ENCODE data around the gene PKDCC. TPM values are rescaled to one million over a fixed set of nuclear protein-coding genes. Genes with fewer than 3 reads are reported as not detected.

PKDCC gene
- total and polyA plus RNA-seq, 10 of the 15 experiments (the other 5 are each of a cell fraction or from before 2014, with no cell fraction given), result 0.13 to 10.2 (median 2.3) TPM

GRCh38 chr2:42099438-42100173 lies 51.8 kb downstream of the PKDCC start:
- Histone ChIP-seq H3K4me3 (no peak overlapping the region), H3K79me2 (ENCODE audit: control insufficient read depth, insufficient read depth, low read length) (peaks cover 2% of the 10 kb centered on the region; the same call in 1 of the 2 replicates), H3K9me3 (replicated peaks; ENCODE audit: control insufficient read depth, insufficient read depth, low read length) (no peaks in the 10 kb centered on the region; the same call in 2 of the 3 replicates), H2AFZ (ENCODE audit: control insufficient read depth, low read depth, low read length) (peak overlapping the region; percentile 3), H3K4me1 (ENCODE audit: control insufficient read depth, insufficient read depth, low read length) (peaks cover 68% of the 10 kb centered on the region), H3K36me3 (ENCODE audit: control insufficient read depth in 2 of 2, insufficient read depth in 2 of 2, low read length in 1 of 2) (no peaks in the 10 kb centered on the region), H3K27me3 (replicated peaks in 1 of 2; ENCODE audit: control insufficient read depth in 2 of 2, insufficient read depth in 2 of 2, low read length in 1 of 2) (no peaks in the 10 kb centered on the region), H3K27ac (ENCODE audit: control insufficient read depth, insufficient read depth) (peak overlapping the region; percentile 48; the same call in 1 of the 2 replicates), H3K4me2 (ENCODE audit: control insufficient read depth, insufficient read depth) (peak overlapping the region; percentile 49), H3K9ac (ENCODE audit: control insufficient read depth, insufficient read depth, low read length) (no peak overlapping the region; the same call in 1 of the 2 replicates), H4K20me1 (ENCODE audit: control insufficient read depth, insufficient read depth) (no peaks in the 10 kb centered on the region)
- CTCF ChIA-PET, result interaction anchor here (0.6 to 11.9 kb wide), 7 partner anchors 28 to 401 kb away, joined by 3 to 186 read pairs (median 23); no protein-coding TSS in a partner anchor
- no TSS peak for BruUV-seq (replicated peaks)
- ATAC-seq (no peak), FAIRE-seq (peak; percentile 59), DNase-seq (ENCODE audit: low read depth, low spot score) (no peak)
- TF ChIP-seq ZBED1 (IDR thresholded peaks at IDR 0.05; ENCODE audit: borderline replicate concordance) (0 out of 2 replicates have a peak, but pooled peaks have one; percentile 20), IRF4 (IDR thresholded peaks at IDR 0.05; ENCODE audit: low read depth, low read length) (0 out of 2 replicates have a peak, but pooled peaks have one; percentile 4), EED (IDR thresholded peaks at IDR 0.05; ENCODE audit: low read depth) (peak; percentile 35; the same call in 1 of the 2 replicates), FOXK2 (IDR thresholded peaks at IDR 0.05) (no peak), FOXM1 (IDR thresholded peaks at IDR 0.05; ENCODE audit: low read depth, low read length) (no peak), SMARCA5 (IDR thresholded peaks at IDR 0.05) (peak; percentile 61; the same call in 1 of the 2 replicates), ETV6 (conservative IDR thresholded peaks at IDR 0.05 in 1 of 2, IDR thresholded peaks at IDR 0.05 in 1 of 2; ENCODE audit: borderline replicate concordance in 1 of 2, low read depth in 1 of 2) (peak in 1 of 2 experiments; percentile 91; a peak in 2 of 4 replicates), HDAC2 (IDR thresholded peaks at IDR 0.05) (no peak), CREM (IDR thresholded peaks at IDR 0.05; ENCODE audit: low read depth) (0 out of 2 replicates have a peak, but pooled peaks have one; percentile 4)
- SMC1A ChIA-PET (ENCODE audit: uncharacterized antibody, unreplicated experiment), result interaction anchor here (0.6 to 7.5 kb wide), 16 partner anchors 10 to 260 kb away, joined by 3 to 95 read pairs (median 4); no protein-coding TSS in a partner anchor
- POLR2A ChIA-PET, result interaction anchor here (1.1 to 2.1 kb wide), 2 partner anchors 72 to 96 kb away, joined by 5 to 6 read pairs; no protein-coding TSS in a partner anchor
- 81% methylated on average over 6 of the region's 6 CpGs for WGBS (ENCODE audit: insufficient coverage, insufficient replicate concordance, low lambda C conversion rate, missing lambda C conversion rate)
- RAD21 ChIA-PET (ENCODE audit: unreplicated experiment), result interaction anchor here (0.8 to 7.2 kb wide), 5 partner anchors 72 to 229 kb away, joined by 3 to 64 read pairs (median 4); no protein-coding TSS in a partner anchor
- intact Hi-C loops (cut with micrococcal nuclease; ENCODE audit: unreplicated experiment) (no loop called here), in situ Hi-C loops (cut with MboI) (loop anchor here (5.0 to 10.0 kb wide), 4 partner anchors 73 to 228 kb away; no protein-coding TSS in a partner anchor)
